Liver (tissue), 9 donors: ENCODE results near the gene GDF2. TPM values are rescaled to one million over a fixed set of nuclear protein-coding genes. Genes with fewer than 3 reads are reported as not detected.

Experiments
- DNase-seq: peaks from one replicate; pipeline ENCODE4 v3.0.0-alpha.2; 2017; ENCODE audit warnings: low spot score
- H3K27ac ChIP-seq, 2 donors: one replicate each; pipeline ENCODE4 v1.7.0; 2013; ENCODE audit warnings: inconsistent platforms in 2 of 2, low read length in 2 of 2, control low read depth in 1 of 2, low read depth in 1 of 2, mild to moderate bottlenecking in 1 of 2
- H3K27me3 ChIP-seq, 4 donors: one replicate each; pipeline versions ENCODE4 v1.6.1 to v1.7.0; 2013; ENCODE audit warnings: low read length in 3 of 4, inconsistent platforms in 1 of 4, mild to moderate bottlenecking in 1 of 4, moderate library complexity in 1 of 4; ENCODE audit not compliant: control insufficient read depth in 4 of 4, insufficient read depth in 4 of 4
- H3K36me3 ChIP-seq, 4 donors: one replicate each; pipeline versions ENCODE4 v1.6.1 to v1.7.0; 2013; ENCODE audit warnings: low read length in 3 of 4, mild to moderate bottlenecking in 3 of 4, low read depth in 1 of 4, moderate library complexity in 1 of 4; ENCODE audit not compliant: control insufficient read depth in 4 of 4, insufficient read depth in 3 of 4
- H3K4me1 ChIP-seq, 4 donors: one replicate each; pipeline versions ENCODE4 v1.6.1 to v1.7.0; 2013; ENCODE audit warnings: low read length in 3 of 4, mild to moderate bottlenecking in 3 of 4, moderate library complexity in 1 of 4; ENCODE audit not compliant: control insufficient read depth in 4 of 4, insufficient read depth in 4 of 4
- H3K4me3 ChIP-seq, 3 donors: one replicate each; pipeline versions ENCODE4 v1.6.1 to v1.7.0; 2013; ENCODE audit warnings: low read length in 3 of 3, control low read depth in 1 of 3, low read depth in 1 of 3, mild to moderate bottlenecking in 1 of 3
- H3K9ac ChIP-seq, 2 donors: one replicate each; pipeline ENCODE4 v1.7.0; 2013; ENCODE audit warnings: low read length in 2 of 2, mild to moderate bottlenecking in 2 of 2, moderate library complexity in 2 of 2, control low read depth in 1 of 2, low read depth in 1 of 2
- H3K9me3 ChIP-seq, 4 donors: one replicate each; pipeline versions ENCODE4 v1.6.1 to v1.7.0; 2013; ENCODE audit warnings: low read length in 3 of 4; ENCODE audit not compliant: control insufficient read depth in 4 of 4
- EGR1 ChIP-seq, 2 donors: IDR thresholded peaks; 2 replicates each; pipeline ENCODE4 v1.6.1; 2016 to 2018; ENCODE audit warnings: antibody characterized with exemption in 2 of 2, low read depth in 2 of 2
- FOXA1 ChIP-seq: IDR thresholded peaks from 2 replicates; pipeline ENCODE4 v1.6.1; 2016; ENCODE audit warnings: antibody characterized with exemption
- FOXA2 ChIP-seq: IDR thresholded peaks from 2 replicates; pipeline ENCODE4 v1.6.1; 2016; ENCODE audit warnings: antibody characterized with exemption
- GABPA ChIP-seq, 2 donors: IDR thresholded peaks in 1 of 2; conservative IDR thresholded peaks in 1 of 2; 2 replicates each; pipeline ENCODE4 v1.6.1; 2016; ENCODE audit warnings: antibody characterized with exemption in 2 of 2, mild to moderate bottlenecking in 1 of 2, moderate library complexity in 1 of 2
- HNF4A ChIP-seq, 2 donors: conservative IDR thresholded peaks; 2 replicates each; pipeline ENCODE4 v1.6.1; 2016; ENCODE audit warnings: antibody characterized with exemption in 2 of 2, mild to moderate bottlenecking in 2 of 2
- HNF4G ChIP-seq: IDR thresholded peaks from 2 replicates; pipeline ENCODE4 v1.6.1; 2016; ENCODE audit warnings: antibody characterized with exemption
- JUND ChIP-seq, 2 donors: IDR thresholded peaks; 2 replicates each; pipeline ENCODE4 v1.6.1; 2016; ENCODE audit warnings: antibody characterized with exemption in 2 of 2
- MAX ChIP-seq: IDR thresholded peaks from 2 replicates; pipeline ENCODE4 v1.6.1; 2016; ENCODE audit warnings: antibody characterized with exemption
- NR2F2 ChIP-seq: IDR thresholded peaks from 2 replicates; pipeline ENCODE4 v1.6.1; 2016; ENCODE audit warnings: antibody characterized with exemption
- RAD21 ChIP-seq, 2 donors: IDR thresholded peaks; 2 replicates each; pipeline ENCODE4 v1.6.1; 2016; ENCODE audit warnings: antibody characterized with exemption in 2 of 2, mild to moderate bottlenecking in 2 of 2
- REST ChIP-seq: IDR thresholded peaks from 2 replicates; pipeline ENCODE4 v1.6.1; 2016; ENCODE audit warnings: antibody characterized with exemption, mild to moderate bottlenecking
- RXRA ChIP-seq, 2 donors: IDR thresholded peaks; 2 replicates each; pipeline ENCODE4 v1.6.1; 2017 to 2018; ENCODE audit warnings: antibody characterized with exemption in 2 of 2, mild to moderate bottlenecking in 1 of 2
- SP1 ChIP-seq: IDR thresholded peaks from 2 replicates; pipeline ENCODE4 v1.6.1; 2018; ENCODE audit warnings: antibody characterized with exemption, mild to moderate bottlenecking
- TAF1 ChIP-seq: conservative IDR thresholded peaks from 2 replicates; pipeline ENCODE4 v1.6.1; 2016; ENCODE audit warnings: antibody characterized with exemption, mild to moderate bottlenecking
- YY1 ChIP-seq: IDR thresholded peaks from 2 replicates; pipeline ENCODE4 v1.6.1; 2016; ENCODE audit warnings: antibody characterized with exemption, mild to moderate bottlenecking
- WGBS: extraction: QIAGEN DNeasy Blood & Tissue Kit; methylation state at CpG from one replicate; pipeline ENCODE4 v1.1.7; 2013; 5-methylcytosine and 5-hydroxymethylcytosine counted together
- polyA plus RNA-seq, 2 donors: library from polyadenylated mRNA; stranded (reverse) in 1 of 2; unstranded in 1 of 2; fragments of 200-250 nt in 1 of 2; fragments of >200 nt in 1 of 2; fragmentation: Nextera tagmentation in 1 of 2; extraction: Ambion mirVana in 1 of 2; gene quantifications; one replicate each; pipeline versions ENCODE4 v1.2.1 to v1.2.3, GENCODE V29; 2013 to 2015
- total RNA-seq, 2 donors: library from RNA; depleted of rRNA; stranded (reverse); fragments of >200 nt; gene quantifications; one replicate each; pipeline ENCODE4 v1.2.3, GENCODE V29; 2014
- TF ChIP-seq, protein P1 (sequence below): IDR thresholded peaks from 2 replicates; pipeline ENCODE4 v1.6.1; 2016; ENCODE audit warnings: antibody characterized with exemption
- TF ChIP-seq, protein P2 (sequence below): IDR thresholded peaks from 2 replicates; pipeline ENCODE4 v1.6.1; 2016; ENCODE audit warnings: antibody characterized with exemption
- TF ChIP-seq, protein P3 (sequence below): fragments of 150-350 bp; IDR thresholded peaks from 2 replicates; pipeline ENCODE4 v1.5.1; 2017; ENCODE audit warnings: improper control_type of control experiment, low read depth, low read length; ENCODE audit not compliant: missing input control
- donor health status: healthy.
- donor health status: healthy.
- donor health status: healthy.
- donor health status: healthy.
- donor health status: healthy.

The GDF2 gene
- total and polyA plus RNA-seq, 4 donors: 5.6 to 26.9 (median 14.5) TPM

GRCh38 chr10:47278152-47278473, 44.1 kb upstream of the GDF2 start:
- no peak for TF ChIP-seq MAX
- TF ChIP-seq EGR1 (IDR thresholded peaks at IDR 0.05; ENCODE audit: low read depth in 2 of 2): no peak
- TF ChIP-seq SP1: no peak
- no peak for TF ChIP-seq GABPA (IDR thresholded peaks at IDR 0.05 in 1 of 2, conservative IDR thresholded peaks at IDR 0.05 in 1 of 2)
- TF ChIP-seq RAD21 (IDR thresholded peaks at IDR 0.05): no peak
- no peak for TF ChIP-seq TAF1
- no peak for TF ChIP-seq HNF4A (conservative IDR thresholded peaks at IDR 0.05)
- no peak for TF ChIP-seq HNF4G
- TF ChIP-seq, protein P1, sequence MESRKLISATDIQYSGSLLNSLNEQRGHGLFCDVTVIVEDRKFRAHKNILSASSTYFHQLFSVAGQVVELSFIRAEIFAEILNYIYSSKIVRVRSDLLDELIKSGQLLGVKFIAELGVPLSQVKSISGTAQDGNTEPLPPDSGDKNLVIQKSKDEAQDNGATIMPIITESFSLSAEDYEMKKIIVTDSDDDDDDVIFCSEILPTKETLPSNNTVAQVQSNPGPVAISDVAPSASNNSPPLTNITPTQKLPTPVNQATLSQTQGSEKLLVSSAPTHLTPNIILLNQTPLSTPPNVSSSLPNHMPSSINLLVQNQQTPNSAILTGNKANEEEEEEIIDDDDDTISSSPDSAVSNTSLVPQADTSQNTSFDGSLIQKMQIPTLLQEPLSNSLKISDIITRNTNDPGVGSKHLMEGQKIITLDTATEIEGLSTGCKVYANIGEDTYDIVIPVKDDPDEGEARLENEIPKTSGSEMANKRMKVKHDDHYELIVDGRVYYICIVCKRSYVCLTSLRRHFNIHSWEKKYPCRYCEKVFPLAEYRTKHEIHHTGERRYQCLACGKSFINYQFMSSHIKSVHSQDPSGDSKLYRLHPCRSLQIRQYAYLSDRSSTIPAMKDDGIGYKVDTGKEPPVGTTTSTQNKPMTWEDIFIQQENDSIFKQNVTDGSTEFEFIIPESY: no peak
- TF ChIP-seq JUND (IDR thresholded peaks at IDR 0.05): no peak
- no peak for TF ChIP-seq RXRA (IDR thresholded peaks at IDR 0.05)
- no peak for TF ChIP-seq NR2F2
- TF ChIP-seq REST: no peak
- TF ChIP-seq, protein P2, sequence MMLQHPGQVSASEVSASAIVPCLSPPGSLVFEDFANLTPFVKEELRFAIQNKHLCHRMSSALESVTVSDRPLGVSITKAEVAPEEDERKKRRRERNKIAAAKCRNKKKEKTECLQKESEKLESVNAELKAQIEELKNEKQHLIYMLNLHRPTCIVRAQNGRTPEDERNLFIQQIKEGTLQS: no peak
- TF ChIP-seq, protein P3, sequence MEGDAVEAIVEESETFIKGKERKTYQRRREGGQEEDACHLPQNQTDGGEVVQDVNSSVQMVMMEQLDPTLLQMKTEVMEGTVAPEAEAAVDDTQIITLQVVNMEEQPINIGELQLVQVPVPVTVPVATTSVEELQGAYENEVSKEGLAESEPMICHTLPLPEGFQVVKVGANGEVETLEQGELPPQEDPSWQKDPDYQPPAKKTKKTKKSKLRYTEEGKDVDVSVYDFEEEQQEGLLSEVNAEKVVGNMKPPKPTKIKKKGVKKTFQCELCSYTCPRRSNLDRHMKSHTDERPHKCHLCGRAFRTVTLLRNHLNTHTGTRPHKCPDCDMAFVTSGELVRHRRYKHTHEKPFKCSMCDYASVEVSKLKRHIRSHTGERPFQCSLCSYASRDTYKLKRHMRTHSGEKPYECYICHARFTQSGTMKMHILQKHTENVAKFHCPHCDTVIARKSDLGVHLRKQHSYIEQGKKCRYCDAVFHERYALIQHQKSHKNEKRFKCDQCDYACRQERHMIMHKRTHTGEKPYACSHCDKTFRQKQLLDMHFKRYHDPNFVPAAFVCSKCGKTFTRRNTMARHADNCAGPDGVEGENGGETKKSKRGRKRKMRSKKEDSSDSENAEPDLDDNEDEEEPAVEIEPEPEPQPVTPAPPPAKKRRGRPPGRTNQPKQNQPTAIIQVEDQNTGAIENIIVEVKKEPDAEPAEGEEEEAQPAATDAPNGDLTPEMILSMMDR: no peak
- TF ChIP-seq YY1: no peak
- no peak for TF ChIP-seq FOXA2
- TF ChIP-seq FOXA1: no peak
- WGBS: 89% methylated on average over 15 of the region's 15 CpGs
- no peaks in the 10 kb centered on the region for H3K36me3 ChIP-seq
- H3K4me3 ChIP-seq: no peak overlapping the region
- H3K4me1 ChIP-seq: no peaks in the 10 kb centered on the region
- no peaks in the 10 kb centered on the region for H3K27me3 ChIP-seq
- H3K9me3 ChIP-seq: peaks cover 0 to 3% (median under 1%) of the 10 kb centered on the region in 4 donors
- no peak overlapping the region for H3K9ac ChIP-seq
- DNase-seq: no peak
- H3K27ac ChIP-seq: no peak overlapping the region

DNA sequence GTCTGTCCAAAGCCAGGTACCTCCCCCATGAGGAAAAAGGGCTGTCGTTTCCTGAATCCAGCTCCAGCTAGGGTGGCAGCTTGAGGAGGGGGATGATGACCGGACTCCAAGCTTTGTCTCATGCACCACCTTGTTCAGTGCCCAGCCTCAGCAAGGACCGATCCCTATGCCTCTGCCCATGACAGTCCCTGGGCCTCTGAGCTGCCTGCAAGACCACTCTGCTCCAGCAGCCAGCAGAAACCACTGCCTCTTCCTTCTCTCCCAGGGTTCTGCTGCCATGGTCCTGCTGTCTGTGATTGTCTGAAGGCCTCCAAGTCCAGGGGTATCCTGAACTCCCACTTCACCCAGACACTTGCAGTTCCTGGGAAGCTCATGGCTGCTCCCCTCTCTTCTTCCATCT, 43.5 kb upstream of the GDF2 start:
- H3K9me3 ChIP-seq: no peaks in the 10 kb centered on the region
- WGBS: 88% methylated on average over 3 of the region's 3 CpGs
- no peaks in the 10 kb centered on the region for H3K36me3 ChIP-seq

More for the DNA sequence above, 43.5 kb upstream of the GDF2 start:
- Histone ChIP-seq H3K4me3 (no peak overlapping the region), H3K9ac (no peak overlapping the region), H3K4me1 (no peaks in the 10 kb centered on the region), H3K27ac (no peak overlapping the region), H3K27me3 (no peaks in the 10 kb centered on the region)
- TF ChIP-seq FOXA1: no peak
- TF ChIP-seq NR2F2: no peak
- TF ChIP-seq, protein P2: no peak
- no peak for DNase-seq
